Spleen (tissue), 11 donors: ENCODE data around the gene TMEM53. TPM values are rescaled to one million over a fixed set of nuclear protein-coding genes. Genes with fewer than 3 reads are reported as not detected.
A peak's percentile ranks its signal among the peaks of the same experiment; 100 is the strongest.

Experiments used
- DNase-seq: peaks from one replicate; pipeline ENCODE4 v3.0.0-alpha.2; 2020
- H3K27ac ChIP-seq, 8 donors: fragments of 200-600 bp; sonication (generic) in 7 of 8; 1 replicate in 4 of 8; 2 replicates in 4 of 8; pipeline versions ENCODE4 v1.5.0 to v1.8.0; 2016 to 2021; ENCODE audit warnings: inconsistent platforms in 4 of 8, mild to moderate bottlenecking in 4 of 8, moderate library complexity in 1 of 8
- H3K27me3 ChIP-seq, 7 donors: fragments of 200-600 bp; sonication (generic) in 6 of 7; replicated peaks in 1 of 7; 1 replicate in 4 of 7; 2 replicates in 3 of 7; pipeline versions ENCODE4 v1.5.0 to v1.8.0; 2016 to 2021; ENCODE audit warnings: inconsistent platforms in 3 of 7, mild to moderate bottlenecking in 1 of 7
- H3K36me3 ChIP-seq, 6 donors: fragments of 200-600 bp; sonication (generic) in 5 of 6; 1 replicate in 4 of 6; 2 replicates in 2 of 6; pipeline versions ENCODE4 v1.5.0 to v1.8.0; 2016 to 2021; ENCODE audit warnings: inconsistent platforms in 2 of 6
- H3K4me1 ChIP-seq, 6 donors: fragments of 200-600 bp; sonication (generic) in 5 of 6; 1 replicate in 3 of 6; 2 replicates in 3 of 6; pipeline versions ENCODE4 v1.5.0 to v1.8.0; 2016 to 2021; ENCODE audit warnings: inconsistent platforms in 3 of 6
- H3K4me3 ChIP-seq, 8 donors: fragments of 200-600 bp; sonication (generic) in 7 of 8; 1 replicate in 4 of 8; 2 replicates in 4 of 8; pipeline versions ENCODE4 v1.5.0 to v1.8.0; 2016 to 2021; ENCODE audit warnings: inconsistent platforms in 4 of 8, mild to moderate bottlenecking in 4 of 8, moderate library complexity in 2 of 8
- H3K9me3 ChIP-seq, 8 donors: fragments of 200-600 bp; sonication (generic) in 7 of 8; 1 replicate in 4 of 8; 2 replicates in 4 of 8; pipeline versions ENCODE4 v1.5.0 to v1.8.0; 2016 to 2021; ENCODE audit warnings: inconsistent platforms in 4 of 8
- POLR2A ChIP-seq, 3 donors: fragments of 450-650 bp; IDR thresholded peaks; one replicate each; pipeline ENCODE4 v1.5.1; 2017; ENCODE audit warnings: antibody characterized with exemption in 3 of 3, mild to moderate bottlenecking in 1 of 3
- POLR2AphosphoS5 ChIP-seq, 3 donors: sonication (generic); formaldehyde crosslinking; IDR thresholded peaks; one replicate each; pipeline ENCODE4 v1.5.1; 2017; ENCODE audit warnings: antibody characterized with exemption in 3 of 3
- WGBS, 5 donors: extraction: QIAGEN DNeasy Blood & Tissue Kit in 3 of 5; methylation state at CpG; one replicate each; pipeline versions ENCODE4 v1.1.5 to v1.1.7; 2013 to 2018; 5-methylcytosine and 5-hydroxymethylcytosine counted together
- intact Hi-C: fragments of 100-400 bp; cut with DNase I; formaldehyde crosslinking; loops from one replicate; pipeline ENCODE4 v1.15.0; 2023; ENCODE audit warnings: low total_unique reads
- polyA plus RNA-seq, 3 donors: library from polyadenylated mRNA; stranded (reverse); fragments of 200-250 nt; gene quantifications; one replicate each; pipeline ENCODE4 v1.2.1, GENCODE V29; 2013
- total RNA-seq, 7 donors: library from RNA; depleted of rRNA in 3 of 7; stranded (reverse); fragments of >200 nt in 3 of 7; fragmentation: NEBNext Ultra II Directional in 4 of 7; extraction: Animal tissue kit (Norgen Biotek cat#: 25700) in 4 of 7; gene quantifications; one replicate each; pipeline versions ENCODE4 v1.1.0 to v1.2.1, GENCODE V29; 2016 to 2021
- TF ChIP-seq, protein P1 (sequence below), 11 experiments: fragments of 200-600 bp in 7 of 11; fragments of 450-650 bp in 4 of 11; sonication (generic) in 4 of 11; IDR thresholded peaks in 8 of 11; conservative IDR thresholded peaks in 3 of 11; 1 replicate in 7 of 11; 2 replicates in 4 of 11; pipeline versions ENCODE4 v1.4.0 to v1.8.0; 2016 to 2021; ENCODE audit warnings: antibody characterized with exemption in 11 of 11, inconsistent platforms in 4 of 11, mild to moderate bottlenecking in 1 of 11
- donor health status: healthy with polysubstance abuse.
- donor health status: DM: no; HTN: no; CAD: no; lungs with moderate emphysema.
- donor health status: DM: no; HTN: no; CAD: no.
- donor health status: Bipolar disorder and iron deficiency.
- donor health status: healthy.
- donor health status: DM: no; HTN: no; CAD: no.
- donor health status: DM: yes; HTN: yes; CAD: no.

TMEM53 gene
- total and polyA plus RNA-seq, 10 donors: 4.3 to 7.5 (median 5.4) TPM

- peak; percentile 84 for DNase-seq
- peak overlapping the region in 5 of 8 donors; percentile 16 to 79 (median 55) for H3K27ac ChIP-seq
- H3K4me3 ChIP-seq: no peak overlapping the region
- peaks cover 0 to 46% (median 31%) of the 10 kb centered on the region in 6 donors for H3K4me1 ChIP-seq
- WGBS, 5 donors: 33 to 45% (median 41%) methylated on average over 6 to 7 of the region's 7 CpGs
- intact Hi-C loops: no loop called here
- no peaks in the 10 kb centered on the region for H3K27me3 ChIP-seq
- no peaks in the 10 kb centered on the region for H3K9me3 ChIP-seq
- TF ChIP-seq POLR2AphosphoS5 (IDR thresholded peaks at IDR 0.05) (peak in 2 of 3 donors; percentile 32 to 49), POLR2A (IDR thresholded peaks at IDR 0.05) (no peak)
- TF ChIP-seq, protein P1, sequence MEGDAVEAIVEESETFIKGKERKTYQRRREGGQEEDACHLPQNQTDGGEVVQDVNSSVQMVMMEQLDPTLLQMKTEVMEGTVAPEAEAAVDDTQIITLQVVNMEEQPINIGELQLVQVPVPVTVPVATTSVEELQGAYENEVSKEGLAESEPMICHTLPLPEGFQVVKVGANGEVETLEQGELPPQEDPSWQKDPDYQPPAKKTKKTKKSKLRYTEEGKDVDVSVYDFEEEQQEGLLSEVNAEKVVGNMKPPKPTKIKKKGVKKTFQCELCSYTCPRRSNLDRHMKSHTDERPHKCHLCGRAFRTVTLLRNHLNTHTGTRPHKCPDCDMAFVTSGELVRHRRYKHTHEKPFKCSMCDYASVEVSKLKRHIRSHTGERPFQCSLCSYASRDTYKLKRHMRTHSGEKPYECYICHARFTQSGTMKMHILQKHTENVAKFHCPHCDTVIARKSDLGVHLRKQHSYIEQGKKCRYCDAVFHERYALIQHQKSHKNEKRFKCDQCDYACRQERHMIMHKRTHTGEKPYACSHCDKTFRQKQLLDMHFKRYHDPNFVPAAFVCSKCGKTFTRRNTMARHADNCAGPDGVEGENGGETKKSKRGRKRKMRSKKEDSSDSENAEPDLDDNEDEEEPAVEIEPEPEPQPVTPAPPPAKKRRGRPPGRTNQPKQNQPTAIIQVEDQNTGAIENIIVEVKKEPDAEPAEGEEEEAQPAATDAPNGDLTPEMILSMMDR (IDR thresholded peaks at IDR 0.05 in 8 of 11, conservative IDR thresholded peaks at IDR 0.05 in 3 of 11): no peak
- H3K36me3 ChIP-seq: no peaks in the 10 kb centered on the region
Observed at GRCh38 chr1:44696789-44697345, 22.6 kb upstream of the TMEM53 start.

GRCh38 chr1:44696101-44696500, 21.8 kb upstream of the TMEM53 start:
- WGBS, 5 donors: 84 to 91% (median 90%) methylated on average over 3 of the region's 3 CpGs

GRCh38 chr1:44695671-44696070, 21.4 kb upstream of the TMEM53 start:
- intact Hi-C loops: no loop called here
- no peak overlapping the region for H3K4me3 ChIP-seq
- H3K36me3 ChIP-seq: no peaks in the 10 kb centered on the region
- TF ChIP-seq, protein P1 (IDR thresholded peaks at IDR 0.05 in 8 of 11, conservative IDR thresholded peaks at IDR 0.05 in 3 of 11): no peak
- TF ChIP-seq POLR2AphosphoS5 (IDR thresholded peaks at IDR 0.05): no peak
- TF ChIP-seq POLR2A (IDR thresholded peaks at IDR 0.05): no peak
- DNase-seq: no peak
- H3K9me3 ChIP-seq: no peaks in the 10 kb centered on the region
- peaks cover 0 to 46% (median 31%) of the 10 kb centered on the region in 6 donors for H3K4me1 ChIP-seq
- WGBS, 5 donors: 92 to 99% (median 95%) methylated on average over 4 of the region's 4 CpGs
- H3K27me3 ChIP-seq: no peaks in the 10 kb centered on the region
- no peak overlapping the region for H3K27ac ChIP-seq

More at GRCh38 chr1:44696101-44696500, 21.8 kb upstream of the TMEM53 start:
- no peak overlapping the region for H3K4me3 ChIP-seq
- no peaks in the 10 kb centered on the region for H3K9me3 ChIP-seq
- H3K27ac ChIP-seq: peak overlapping the region in 1 of 8 donors; percentile 79
- intact Hi-C loops: no loop called here
- no peaks in the 10 kb centered on the region for H3K36me3 ChIP-seq
- peak; percentile 9 for DNase-seq
- TF ChIP-seq POLR2A (IDR thresholded peaks at IDR 0.05) (no peak), POLR2AphosphoS5 (IDR thresholded peaks at IDR 0.05) (no peak)
- TF ChIP-seq, protein P1 (IDR thresholded peaks at IDR 0.05 in 8 of 11, conservative IDR thresholded peaks at IDR 0.05 in 3 of 11): no peak
- H3K27me3 ChIP-seq: no peaks in the 10 kb centered on the region
- H3K4me1 ChIP-seq: peaks cover 0 to 46% (median 31%) of the 10 kb centered on the region in 6 donors

DNA sequence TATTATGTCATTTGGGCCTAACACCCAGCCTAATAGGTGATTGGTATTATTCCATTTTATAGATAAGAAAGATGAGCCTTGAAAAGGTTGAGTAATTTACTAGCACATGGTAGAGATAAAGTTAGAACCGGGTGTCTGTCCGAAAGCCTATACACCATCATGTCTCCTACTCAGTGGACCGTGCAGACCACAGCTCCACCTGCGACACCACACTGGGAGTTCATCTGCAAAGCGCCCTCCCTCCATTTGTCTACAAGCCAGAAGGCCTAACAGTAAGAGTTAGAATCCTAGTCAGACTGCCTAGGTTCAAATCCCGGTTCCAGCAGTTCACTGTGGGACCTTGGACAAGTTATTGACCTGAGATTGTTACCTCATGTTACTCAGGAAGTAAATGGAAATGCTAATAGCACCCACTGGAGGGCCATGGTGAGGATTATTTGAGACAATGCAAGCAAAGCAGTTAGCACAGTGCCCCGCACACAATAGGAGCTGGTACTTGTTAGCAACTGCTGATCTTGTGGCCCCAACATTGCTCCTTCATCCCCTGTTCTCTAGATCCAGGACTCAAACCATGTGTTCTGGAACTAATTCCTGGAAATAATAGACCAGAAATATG, 20.7 kb upstream of the TMEM53 start:
- H3K4me3 ChIP-seq: no peak overlapping the region
- peak; percentile 79 for DNase-seq
- no peaks in the 10 kb centered on the region for H3K9me3 ChIP-seq
- H3K27me3 ChIP-seq: no peaks in the 10 kb centered on the region
- TF ChIP-seq POLR2AphosphoS5 (IDR thresholded peaks at IDR 0.05) (no peak), POLR2A (IDR thresholded peaks at IDR 0.05) (no peak)
- TF ChIP-seq, protein P1 (IDR thresholded peaks at IDR 0.05 in 8 of 11, conservative IDR thresholded peaks at IDR 0.05 in 3 of 11): no peak
- intact Hi-C loops: no loop called here
- H3K36me3 ChIP-seq: no peaks in the 10 kb centered on the region
- peaks cover 0 to 46% (median 31%) of the 10 kb centered on the region in 6 donors for H3K4me1 ChIP-seq
- H3K27ac ChIP-seq: peak overlapping the region in 1 of 8 donors; percentile 42
- 75 to 89% (median 79%) methylated on average over 7 of the region's 7 CpGs for WGBS, 5 donors
